Large intestine (tissue), 3 donors: ENCODE data around the gene ALPL. TPM values are rescaled to one million over a fixed set of nuclear protein-coding genes. Genes with fewer than 3 reads are reported as not detected.
"Not testable (repeated sequence)": the region's sequence is repeated elsewhere in the genome, so short reads cannot be mapped to it uniquely, and the experiment has no call there.

Experiments
- DNase-seq, 2 donors: peaks; one replicate each; pipeline versions ENCODE4 v3.0.0 to v3.0.0-alpha.2; 2013
- H3K27ac ChIP-seq: one replicate; pipeline ENCODE4 v1.5.1; 2013; ENCODE audit warnings: low read length
- H3K27me3 ChIP-seq: 2 replicates; pipeline ENCODE4 v1.6.1; 2013; ENCODE audit warnings: low read length; ENCODE audit not compliant: control insufficient read depth, insufficient read depth
- H3K36me3 ChIP-seq: 2 replicates; pipeline ENCODE4 v1.6.1; 2013; ENCODE audit warnings: low read length; ENCODE audit not compliant: control insufficient read depth, insufficient read depth
- H3K4me1 ChIP-seq: one replicate; pipeline ENCODE4 v1.6.1; 2013; ENCODE audit warnings: low read length; ENCODE audit not compliant: control insufficient read depth, insufficient read depth
- H3K4me3 ChIP-seq: one replicate; pipeline ENCODE4 v1.5.1; 2013; ENCODE audit warnings: low read length
- H3K9me3 ChIP-seq: one replicate; pipeline ENCODE4 v1.6.1; 2013; ENCODE audit warnings: mild to moderate bottlenecking, low read depth, low read length, moderate library complexity; ENCODE audit not compliant: control insufficient read depth
- WGBS: methylation state at CpG from one replicate; pipeline ENCODE4 v1.1.5; 2013; ENCODE audit warnings: low lambda C conversion rate; ENCODE audit not compliant: insufficient coverage; 5-methylcytosine and 5-hydroxymethylcytosine counted together
- polyA plus RNA-seq: library from polyadenylated mRNA; unstranded; fragments of 120-200 nt; gene quantifications from one replicate; pipeline ENCODE4 v1.2.1, GENCODE V29; 2013

The ALPL gene
- polyA plus RNA-seq, 1 donor: 1.5 TPM

DNA sequence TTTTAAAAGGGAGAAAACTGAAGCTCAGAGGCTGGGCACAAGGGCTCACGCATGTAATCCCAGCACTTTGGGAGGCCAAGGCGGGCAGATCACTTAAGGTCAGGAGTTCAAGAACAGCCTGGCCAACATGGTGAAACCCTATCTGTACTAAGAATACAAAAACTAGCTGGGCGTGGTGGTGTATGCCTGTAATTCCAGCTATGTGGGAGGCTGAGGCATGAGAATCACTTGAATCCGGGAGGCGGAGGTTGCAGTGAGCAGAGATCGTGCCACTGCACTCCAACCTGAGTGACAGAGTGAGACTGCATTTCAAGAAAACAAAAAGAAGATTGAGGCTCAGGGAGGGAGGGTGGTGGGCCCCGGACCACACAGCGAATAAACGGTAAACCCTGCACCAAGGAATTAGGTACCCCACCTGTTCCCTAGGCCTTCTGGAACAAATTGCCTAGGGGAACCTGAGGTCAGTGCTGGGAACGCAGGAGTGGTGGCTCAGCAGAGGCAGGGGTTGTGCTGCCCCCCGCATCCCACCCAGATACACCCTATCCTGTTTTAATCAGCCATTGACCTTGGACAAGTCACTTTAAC lies 10.4 kb downstream of the ALPL start:
- H3K27ac ChIP-seq, H3K9me3 ChIP-seq, DNase-seq, H3K4me3 ChIP-seq, H3K4me1 ChIP-seq, H3K27me3 ChIP-seq, H3K36me3 ChIP-seq: not testable (repeated sequence)
- no CpG with 5 or more reads among the region's 11 CpGs for WGBS

DNA sequence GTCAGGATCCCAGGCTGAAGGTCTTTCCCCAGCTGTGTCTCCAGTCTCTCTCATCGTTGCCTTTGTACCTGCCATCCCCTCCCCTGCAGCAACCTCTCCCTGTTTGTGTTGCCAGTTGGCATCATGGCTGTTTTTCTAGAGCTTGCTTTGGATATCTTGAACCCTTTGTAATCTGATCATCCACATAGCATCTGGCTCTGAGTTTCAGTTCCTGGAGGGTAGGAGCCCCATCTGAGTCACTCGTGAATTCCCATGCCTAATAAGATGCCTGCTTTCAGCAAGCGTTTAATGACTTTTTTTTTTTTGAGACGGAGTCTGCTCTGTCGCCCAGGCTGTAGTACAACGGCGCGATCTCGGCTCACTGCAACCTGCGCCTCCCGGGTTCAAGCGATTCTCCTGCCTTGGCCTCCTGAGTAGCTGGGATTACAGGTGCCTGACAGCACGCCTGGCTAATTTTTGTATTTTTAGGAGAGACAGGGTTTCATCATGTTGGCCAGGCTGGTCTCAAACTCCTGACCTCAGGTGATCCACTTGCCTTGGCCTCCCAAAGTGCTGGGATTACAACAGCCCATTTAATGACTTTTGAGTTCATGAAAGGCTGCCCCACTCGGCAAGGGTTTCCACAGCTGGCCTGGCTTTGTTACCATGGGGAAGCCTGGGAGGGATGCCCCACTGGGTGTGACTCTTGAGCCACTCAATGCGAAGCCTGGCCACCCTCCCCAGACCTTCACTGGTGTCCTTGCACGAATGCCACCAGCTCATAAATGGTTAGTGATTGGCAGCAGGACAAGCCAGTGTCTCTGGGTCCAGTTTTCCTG lies 11.9 kb downstream of the ALPL start:
- DNase-seq: no peak

DNA sequence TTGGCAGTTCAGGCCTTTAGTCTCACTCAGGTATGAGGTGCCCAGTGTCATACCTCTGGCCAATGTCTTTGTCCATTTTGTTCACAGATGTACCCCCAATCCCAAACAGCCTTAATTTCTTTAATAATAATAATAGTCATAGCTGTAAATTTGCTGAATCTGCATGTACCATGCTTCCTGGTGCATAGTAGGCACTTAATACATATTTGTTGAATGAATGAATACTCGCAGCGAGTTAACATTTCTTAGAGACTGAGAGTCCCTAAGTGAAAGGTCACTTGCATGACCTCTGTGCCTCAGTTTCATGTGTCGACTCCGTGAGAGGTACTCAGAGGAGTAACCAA lies 12.5 kb downstream of the ALPL start:
- Histone ChIP-seq H3K27ac (no peak overlapping the region), H3K4me1 (no peaks in the 10 kb centered on the region), H3K9me3 (no peaks in the 10 kb centered on the region), H3K27me3 (no peaks in the 10 kb centered on the region), H3K36me3 (no peaks in the 10 kb centered on the region), H3K4me3 (no peak overlapping the region)
- WGBS: no CpG with 5 or more reads among the region's 4 CpGs
- DNase-seq: no peak

More for the DNA sequence above, 11.9 kb downstream of the ALPL start:
- H3K9me3 ChIP-seq: no peaks in the 10 kb centered on the region
- H3K4me3 ChIP-seq: no peak overlapping the region
- WGBS: no CpG with 5 or more reads among the region's 16 CpGs
- H3K4me1 ChIP-seq: no peaks in the 10 kb centered on the region
- H3K27me3 ChIP-seq: no peaks in the 10 kb centered on the region
- no peaks in the 10 kb centered on the region for H3K36me3 ChIP-seq
- no peak overlapping the region for H3K27ac ChIP-seq

DNA sequence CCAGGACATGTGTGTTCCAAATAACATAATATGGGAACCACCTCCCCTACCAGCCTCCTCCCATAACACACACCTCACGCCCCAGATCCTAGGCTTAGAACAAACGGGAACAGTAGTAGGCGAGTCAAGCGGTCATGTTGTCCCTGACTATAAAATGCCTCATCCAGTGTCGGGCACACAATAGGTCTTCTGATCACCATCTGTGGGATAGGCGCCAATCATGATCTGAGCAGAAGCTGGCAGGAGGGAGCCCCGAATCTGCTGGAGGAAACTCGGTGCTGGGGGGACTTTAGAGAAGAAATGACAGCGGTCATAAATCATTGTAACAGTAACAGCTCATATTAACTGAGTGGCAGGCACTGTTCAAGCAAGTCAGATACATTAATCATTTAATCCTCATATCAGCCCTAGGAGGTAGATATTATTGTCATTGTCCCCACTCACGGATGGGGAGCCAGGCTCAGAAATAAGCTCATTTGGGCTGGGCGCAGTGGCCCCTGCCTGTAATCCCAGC lies 13.4 kb downstream of the ALPL start:
- 46% methylated on average over 2 of the region's 11 CpGs for WGBS
- H3K27me3 ChIP-seq: no peaks in the 10 kb centered on the region
- no peaks in the 10 kb centered on the region for H3K4me1 ChIP-seq
- no peaks in the 10 kb centered on the region for H3K36me3 ChIP-seq
- no peak overlapping the region for H3K4me3 ChIP-seq
- H3K27ac ChIP-seq: no peak overlapping the region
- H3K9me3 ChIP-seq: no peaks in the 10 kb centered on the region
- DNase-seq: no peak

DNA sequence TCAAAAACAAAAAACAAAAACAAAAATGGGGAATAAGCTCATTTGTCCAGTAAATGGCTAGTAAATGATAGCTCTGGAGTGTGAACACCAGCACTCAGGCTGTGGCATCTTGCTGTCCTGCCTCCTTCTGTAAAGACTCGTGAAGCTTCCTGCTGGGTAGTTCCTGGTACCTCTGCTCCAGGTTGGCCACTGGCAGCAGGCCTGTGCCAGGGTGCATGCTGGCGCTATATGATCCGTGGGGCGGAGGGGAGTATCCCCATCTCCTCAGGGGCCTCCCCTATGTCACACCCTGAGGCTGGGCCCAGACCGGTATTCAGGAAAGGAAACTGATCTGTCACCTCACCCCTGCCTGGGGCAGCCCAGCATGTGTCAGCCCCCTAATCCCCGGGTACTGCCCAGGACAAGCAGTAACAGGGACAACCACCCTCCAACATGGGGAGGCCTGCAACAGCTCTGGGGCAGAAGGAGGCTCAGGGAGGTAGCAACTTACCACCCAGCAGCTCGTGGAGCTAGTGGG lies 14.1 kb downstream of the ALPL start:
- Histone ChIP-seq H3K27me3 (no peaks in the 10 kb centered on the region), H3K36me3 (no peaks in the 10 kb centered on the region), H3K27ac (no peak overlapping the region), H3K9me3 (no peaks in the 10 kb centered on the region), H3K4me1 (no peaks in the 10 kb centered on the region), H3K4me3 (no peak overlapping the region)
- WGBS: no CpG with 5 or more reads among the region's 7 CpGs
- no peak for DNase-seq

DNA sequence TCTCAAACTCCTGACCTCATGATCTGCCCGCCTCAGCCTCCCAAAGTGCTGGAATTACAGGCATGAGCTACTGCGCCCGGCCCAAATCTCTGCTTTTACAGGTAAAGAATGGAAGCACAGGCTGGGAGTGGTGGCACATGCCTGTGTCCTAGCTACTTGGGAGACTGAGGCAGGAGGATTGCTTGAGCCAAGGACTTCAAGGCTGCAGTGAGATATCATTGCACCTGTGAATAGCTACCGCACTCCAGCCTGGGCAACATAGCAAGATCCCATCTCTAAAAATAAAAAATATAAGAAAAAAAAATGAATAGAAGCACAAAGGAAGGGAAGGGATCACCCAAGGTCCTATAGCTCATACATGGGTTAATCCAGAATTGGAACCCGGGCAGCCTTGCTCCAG lies 15.0 kb downstream of the ALPL start:
- no peak overlapping the region for H3K27ac ChIP-seq
- DNase-seq: no peak
- no peaks in the 10 kb centered on the region for H3K27me3 ChIP-seq
- no peak overlapping the region for H3K4me3 ChIP-seq
- no peaks in the 10 kb centered on the region for H3K4me1 ChIP-seq
- H3K36me3 ChIP-seq: no peaks in the 10 kb centered on the region
- no peaks in the 10 kb centered on the region for H3K9me3 ChIP-seq
- WGBS: no CpG with 5 or more reads among the region's 5 CpGs

DNA sequence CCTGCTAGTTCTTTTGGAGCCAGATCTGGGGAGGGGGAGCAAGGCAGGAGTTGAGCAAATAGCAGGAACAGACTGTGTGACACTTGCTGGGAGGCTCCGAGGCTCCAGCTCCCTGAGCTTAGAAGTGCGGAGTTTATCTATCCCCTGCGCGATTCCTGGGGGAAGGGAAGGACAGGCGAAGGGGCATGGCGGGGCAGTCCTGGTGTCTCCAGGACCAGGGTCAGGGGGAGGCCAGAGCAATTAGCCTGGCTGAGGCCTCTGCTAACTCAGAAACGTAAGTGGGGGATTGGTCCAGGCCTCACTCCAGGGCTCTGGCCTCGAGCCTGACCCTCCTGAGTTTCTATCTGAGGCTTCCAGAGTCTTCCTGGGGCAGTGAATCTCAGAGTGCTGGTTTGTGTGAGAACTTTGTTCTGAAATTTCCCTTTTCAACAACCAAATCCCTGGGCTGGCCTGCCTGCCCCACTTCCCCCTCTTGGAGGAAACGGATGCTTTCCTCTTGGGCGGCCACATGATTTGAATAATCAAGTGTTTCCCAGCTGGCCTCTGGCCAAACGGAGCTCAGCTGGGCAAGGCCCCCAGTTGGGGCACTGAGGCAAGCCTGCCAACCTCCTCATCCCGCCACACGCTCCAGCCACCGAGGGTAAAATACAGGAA lies 15.6 kb downstream of the ALPL start:
- H3K4me3 ChIP-seq: no peak overlapping the region
- 60% methylated on average over 1 of the region's 14 CpGs for WGBS
- no peaks in the 10 kb centered on the region for H3K27me3 ChIP-seq
- H3K9me3 ChIP-seq: no peaks in the 10 kb centered on the region
- no peaks in the 10 kb centered on the region for H3K36me3 ChIP-seq
- no peak overlapping the region for H3K27ac ChIP-seq
- no peaks in the 10 kb centered on the region for H3K4me1 ChIP-seq
- no peak for DNase-seq

DNA sequence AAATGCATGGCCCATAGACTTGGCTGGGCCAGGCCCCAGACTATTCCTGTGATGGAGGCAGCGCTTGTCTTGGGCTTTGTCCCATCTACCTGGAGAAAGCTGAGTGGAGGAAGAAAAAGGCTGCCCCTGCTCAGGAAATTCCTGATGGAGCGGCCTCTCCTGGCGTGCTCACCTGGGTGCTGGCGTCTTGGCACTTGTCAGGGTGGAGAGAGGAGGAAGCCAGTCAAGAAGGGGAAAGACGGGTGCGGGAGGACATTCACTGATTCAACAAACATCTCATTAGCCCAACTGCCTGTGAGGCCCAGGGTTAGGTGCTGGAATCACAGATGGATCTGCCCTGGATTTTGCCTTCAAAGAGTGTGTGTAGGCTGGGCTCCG lies 16.1 kb downstream of the ALPL start:
- H3K4me3 ChIP-seq: no peak overlapping the region
- H3K9me3 ChIP-seq: no peaks in the 10 kb centered on the region
- no peaks in the 10 kb centered on the region for H3K4me1 ChIP-seq
- no peak overlapping the region for H3K27ac ChIP-seq
- no peaks in the 10 kb centered on the region for H3K36me3 ChIP-seq
- DNase-seq: no peak
- WGBS: no CpG with 5 or more reads among the region's 7 CpGs
- H3K27me3 ChIP-seq: no peaks in the 10 kb centered on the region

DNA sequence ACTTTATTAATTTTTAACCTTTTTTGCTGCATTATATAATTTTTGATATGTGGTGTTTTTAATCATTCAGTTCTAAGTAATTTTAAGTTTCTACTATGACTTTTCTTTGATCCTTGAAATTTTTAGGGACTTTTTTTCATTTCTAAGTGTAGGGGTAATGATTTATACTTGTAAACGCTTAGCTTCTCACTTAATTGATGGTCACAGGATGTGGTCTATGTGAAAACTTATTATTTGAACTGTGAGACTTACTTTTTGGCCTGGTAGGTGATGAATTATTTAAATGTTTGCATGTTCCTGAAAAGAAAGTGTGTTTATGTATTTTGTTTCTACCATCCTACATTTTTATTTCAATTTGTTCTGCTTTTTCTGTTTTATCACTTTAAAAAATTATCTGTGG lies 17.2 kb downstream of the ALPL start:
- no peak for DNase-seq
- Histone ChIP-seq H3K36me3 (no peaks in the 10 kb centered on the region), H3K27ac (no peak overlapping the region), H3K4me3 (no peak overlapping the region), H3K9me3 (no peaks in the 10 kb centered on the region), H3K4me1 (no peaks in the 10 kb centered on the region), H3K27me3 (peaks cover 2% of the 10 kb centered on the region)
- no CpG with 5 or more reads among the region's 1 CpG for WGBS

DNA sequence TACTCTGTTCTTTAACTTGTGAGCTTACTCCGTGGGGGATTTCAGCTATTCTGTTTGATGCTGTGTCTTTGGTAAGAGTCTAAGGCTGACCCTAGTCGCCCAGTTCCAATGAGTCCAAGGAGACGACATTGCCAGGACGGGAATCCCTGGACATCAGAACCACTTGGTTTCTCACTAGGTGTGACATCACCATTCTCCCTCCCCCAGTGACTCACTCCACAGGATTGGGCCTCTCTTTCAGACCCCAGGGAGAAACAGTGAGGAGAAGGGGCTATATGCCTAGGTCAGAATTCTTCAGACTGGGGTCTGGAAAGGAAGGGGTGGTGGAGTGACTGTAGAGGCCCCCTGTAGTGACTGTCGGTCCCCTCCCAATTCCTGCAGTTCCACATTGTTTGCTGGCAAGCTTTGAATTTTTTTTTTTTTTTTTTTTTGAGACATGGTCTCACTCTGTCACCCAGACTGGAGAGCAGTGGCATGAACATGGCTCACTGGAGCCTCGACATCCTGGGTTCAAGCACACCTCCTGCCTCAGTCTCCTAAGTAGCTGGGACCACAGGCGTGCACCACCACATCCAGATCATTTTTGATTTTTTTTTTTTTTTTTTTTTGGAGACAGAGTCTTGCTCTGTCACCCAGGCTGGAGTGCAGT lies 21.3 kb downstream of the ALPL start:
- peaks cover 4% of the 10 kb centered on the region for H3K27me3 ChIP-seq
- H3K36me3 ChIP-seq: no peaks in the 10 kb centered on the region
- H3K4me1 ChIP-seq: no peaks in the 10 kb centered on the region
- H3K4me3 ChIP-seq: no peak overlapping the region
- no peaks in the 10 kb centered on the region for H3K9me3 ChIP-seq
- 83% methylated on average over 1 of the region's 7 CpGs for WGBS
- H3K27ac ChIP-seq: no peak overlapping the region
- DNase-seq: no peak
